GM23248 (cell line): ENCODE results near the gene CTNNA2. TPM values are rescaled to one million over a fixed set of nuclear protein-coding genes. Genes with fewer than 3 reads are reported as not detected.
A peak's percentile ranks its signal among the peaks of the same experiment; 100 is the strongest.

Experiments
- DNase-seq: peaks from one replicate; pipeline ENCODE4 v3.0.0-alpha.2; 2015
- H2AFZ ChIP-seq: fragments of 200-600 bp; sonication (generic); 2 replicates; pipeline ENCODE4 v1.6.1; 2016; ENCODE audit warnings: antibody characterized with exemption
- H3F3A ChIP-seq: fragments of 200-600 bp; sonication (generic); 2 replicates; pipeline ENCODE4 v1.6.1; 2016; ENCODE audit warnings: mild to moderate bottlenecking, antibody characterized with exemption, mixed run types; ENCODE audit not compliant: insufficient read depth
- H3K27ac ChIP-seq: fragments of 200-600 bp; sonication (generic); 2 replicates; pipeline ENCODE4 v1.5.1; 2016; ENCODE audit warnings: mild to moderate bottlenecking
- H3K27me3 ChIP-seq: fragments of 200-600 bp; sonication (generic); replicated peaks from 2 replicates; pipeline ENCODE4 v1.6.1; 2016; ENCODE audit warnings: mild to moderate bottlenecking; ENCODE audit not compliant: insufficient read depth
- H3K36me3 ChIP-seq: fragments of 200-600 bp; sonication (generic); 2 replicates; pipeline ENCODE4 v1.6.1; 2016; ENCODE audit warnings: low read depth, mild to moderate bottlenecking
- H3K4me1 ChIP-seq: fragments of 200-600 bp; sonication (generic); 2 replicates; pipeline ENCODE4 v1.6.1; 2016; ENCODE audit warnings: mild to moderate bottlenecking; ENCODE audit not compliant: insufficient read depth
- H3K4me2 ChIP-seq: fragments of 200-600 bp; sonication (generic); one replicate; pipeline ENCODE4 v1.6.1; 2016; ENCODE audit warnings: mild to moderate bottlenecking; ENCODE audit not compliant: unreplicated experiment
- H3K4me3 ChIP-seq: fragments of 200-600 bp; sonication (generic); 2 replicates; pipeline ENCODE4 v1.5.1; 2016; ENCODE audit warnings: mild to moderate bottlenecking
- H3K79me2 ChIP-seq: fragments of 200-600 bp; sonication (generic); 2 replicates; pipeline ENCODE4 v1.6.1; 2016; ENCODE audit warnings: mild to moderate bottlenecking; ENCODE audit not compliant: insufficient read depth
- H3K9ac ChIP-seq: fragments of 200-600 bp; sonication (generic); 2 replicates; pipeline ENCODE4 v1.6.1; 2016; ENCODE audit warnings: mild to moderate bottlenecking
- H3K9me2 ChIP-seq: fragments of 200-600 bp; sonication (generic); 2 replicates; pipeline ENCODE4 v1.6.1; 2016; ENCODE audit warnings: mixed run types, mild to moderate bottlenecking, moderate library complexity; ENCODE audit not compliant: insufficient read depth
- H3K9me3 ChIP-seq: fragments of 200-600 bp; sonication (generic); one replicate; pipeline ENCODE4 v1.6.1; 2017; ENCODE audit warnings: low read depth
- H4K20me1 ChIP-seq: fragments of 200-600 bp; sonication (generic); 2 replicates; pipeline ENCODE4 v1.6.0; 2016; ENCODE audit not compliant: insufficient read depth
- EZH2 ChIP-seq: fragments of 200-600 bp; sonication (generic); IDR thresholded peaks from 2 replicates; pipeline ENCODE4 v1.6.1; 2018; ENCODE audit warnings: antibody characterized with exemption, mild to moderate bottlenecking; ENCODE audit not compliant: insufficient read depth, poor library complexity, severe bottlenecking
- EZH2phosphoT487 ChIP-seq: fragments of 200-600 bp; sonication (generic); IDR thresholded peaks from 2 replicates; pipeline ENCODE4 v1.6.1; 2018; ENCODE audit warnings: antibody characterized with exemption, moderate library complexity, mild to moderate bottlenecking, low read depth; ENCODE audit not compliant: insufficient read depth
- WGBS, 2 experiments: methylation state at CpG; one replicate each; pipeline ENCODE4 v1.1.6; 2015 to 2017; ENCODE audit warnings: low lambda C conversion rate in 2 of 2, low coverage in 1 of 2; ENCODE audit errors: missing lambda C conversion rate in 2 of 2; 5-methylcytosine and 5-hydroxymethylcytosine counted together
- in situ Hi-C: fragments of 300-500 bp; cut with MboI; formaldehyde crosslinking; loops from 2 replicates; pipeline ENCODE4 v1.15.0; 2020
- polyA plus RNA-seq: library from polyadenylated mRNA; unstranded; fragments of >200 nt; fragmentation: Nextera tagmentation; extraction: Ambion mirVana; gene quantifications from 2 replicates; pipeline ENCODE4 v1.2.1, GENCODE V29; 2016
- total RNA-seq: library from RNA; depleted of rRNA; stranded (reverse); fragments of >200 nt; shearing (Covaris generic); gene quantifications from 2 replicates; pipeline ENCODE4 v1.2.3, GENCODE V29; 2014

The CTNNA2 gene
- total and polyA plus RNA-seq, 2 experiments from 2014 or later = not detected

GRCh38 chr2:80078290-80079036 lies 565.6 kb downstream of the CTNNA2 start:
- in situ Hi-C loops = no loop called here
- H3K36me3 ChIP-seq = no peaks in the 10 kb centered on the region
- no peak overlapping the region for H3K4me3 ChIP-seq
- no peak overlapping the region for H3K27ac ChIP-seq
- WGBS, 2 experiments = 50 to 58% methylated on average over 6 of the region's 6 CpGs
- no peaks in the 10 kb centered on the region for H3K79me2 ChIP-seq
- TF ChIP-seq EZH2phosphoT487 (no peak), EZH2 (no peak)
- no peak for DNase-seq
- H3K9ac ChIP-seq = no peak overlapping the region
- no peaks in the 10 kb centered on the region for H3K9me3 ChIP-seq
- no peaks in the 10 kb centered on the region for H4K20me1 ChIP-seq
- H3K4me2 ChIP-seq = no peak overlapping the region
- no peaks in the 10 kb centered on the region for H3K9me2 ChIP-seq
- H2AFZ ChIP-seq = no peak overlapping the region
- no peaks in the 10 kb centered on the region for H3K27me3 ChIP-seq
- H3K4me1 ChIP-seq = 0 out of 2 replicates have a peak, but pooled peaks cover 3% of the 10 kb centered on the region
- no peaks in the 10 kb centered on the region for H3F3A ChIP-seq

GRCh38 chr2:80080957-80081356 lies 568.1 kb downstream of the CTNNA2 start:
- no peaks in the 10 kb centered on the region for H3K79me2 ChIP-seq
- no peaks in the 10 kb centered on the region for H3F3A ChIP-seq
- no peak overlapping the region for H3K27ac ChIP-seq
- no peaks in the 10 kb centered on the region for H3K9me3 ChIP-seq
- in situ Hi-C loops = no loop called here
- TF ChIP-seq EZH2 (no peak), EZH2phosphoT487 (no peak)
- no peak for DNase-seq
- 2 to 4% methylated on average over 9 of the region's 9 CpGs for WGBS, 2 experiments
- H3K9me2 ChIP-seq = no peaks in the 10 kb centered on the region
- 0 out of 2 replicates have a peak, but pooled peaks cover 3% of the 10 kb centered on the region for H3K4me1 ChIP-seq
- 0 out of 2 replicates have a peak overlapping the region, but pooled peaks have one; percentile 32 for H3K4me3 ChIP-seq
- no peaks in the 10 kb centered on the region for H3K36me3 ChIP-seq
- H3K27me3 ChIP-seq = no peaks in the 10 kb centered on the region
- H3K4me2 ChIP-seq = peak overlapping the region; percentile 20
- H3K9ac ChIP-seq = no peak overlapping the region
- no peaks in the 10 kb centered on the region for H4K20me1 ChIP-seq
- H2AFZ ChIP-seq = peak overlapping the region; percentile 56; the same call in 1 of the 2 replicates

GRCh38 chr2:80086831-80087230 lies 574.0 kb downstream of the CTNNA2 start:
- in situ Hi-C loops = no loop called here
- no peak overlapping the region for H3K4me3 ChIP-seq
- H3K79me2 ChIP-seq = no peaks in the 10 kb centered on the region
- no peaks in the 10 kb centered on the region for H3K27me3 ChIP-seq
- H3F3A ChIP-seq = peaks cover 7% of the 10 kb centered on the region; the same call in 1 of the 2 replicates
- 13 to 21% methylated on average over 2 of the region's 2 CpGs for WGBS, 2 experiments
- peak overlapping the region; percentile 30 for H3K27ac ChIP-seq
- H3K4me1 ChIP-seq = no peaks in the 10 kb centered on the region; the same call in 1 of the 2 replicates
- no peak for TF ChIP-seq EZH2
- TF ChIP-seq EZH2phosphoT487 = no peak
- H3K9ac ChIP-seq = no peak overlapping the region
- H4K20me1 ChIP-seq = no peaks in the 10 kb centered on the region
- H3K9me2 ChIP-seq = no peaks in the 10 kb centered on the region
- peak overlapping the region; percentile 37; the same call in 1 of the 2 replicates for H2AFZ ChIP-seq
- peak; percentile 83 for DNase-seq
- no peaks in the 10 kb centered on the region for H3K36me3 ChIP-seq
- no peak overlapping the region for H3K4me2 ChIP-seq
- H3K9me3 ChIP-seq = no peaks in the 10 kb centered on the region

- Histone ChIP-seq H3K9me3 (no peaks in the 10 kb centered on the region), H3K79me2 (no peaks in the 10 kb centered on the region), H3K4me2 (no peak overlapping the region), H3K4me1 (no peaks in the 10 kb centered on the region; the same call in 1 of the 2 replicates), H3K4me3 (no peak overlapping the region), H3K9me2 (no peaks in the 10 kb centered on the region), H3F3A (peaks cover 7% of the 10 kb centered on the region; the same call in 1 of the 2 replicates), H3K27ac (no peak overlapping the region), H3K27me3 (no peaks in the 10 kb centered on the region), H4K20me1 (no peaks in the 10 kb centered on the region), H3K36me3 (no peaks in the 10 kb centered on the region), H3K9ac (no peak overlapping the region), H2AFZ (no peak overlapping the region)
- in situ Hi-C loops = no loop called here
- 27 to 33% methylated on average over 4 of the region's 4 CpGs for WGBS, 2 experiments
- TF ChIP-seq EZH2 (no peak), EZH2phosphoT487 (no peak)
- DNase-seq = no peak
These were observed 578.4 kb downstream of the CTNNA2 start for GRCh38 chr2:80091237-80091636.
